Upper lobe of left lung (tissue), 4 donors: ENCODE results near the gene TSPAN1.

Experiments used
- POLR2A ChIP-seq, 4 donors: fragments of 450-650 bp; IDR thresholded peaks; one replicate each; pipeline ENCODE4 v1.5.1; 2016 to 2017; ENCODE audit warnings: antibody characterized with exemption in 4 of 4, mild to moderate bottlenecking in 2 of 4
- POLR2AphosphoS5 ChIP-seq, 2 donors: sonication (generic); formaldehyde crosslinking; IDR thresholded peaks; one replicate each; pipeline ENCODE4 v1.5.1; 2017; ENCODE audit warnings: antibody characterized with exemption in 2 of 2
- TF ChIP-seq, protein P1 (sequence below), 6 experiments: fragments of 450-650 bp in 4 of 6; fragments of 200-600 bp in 2 of 6; sonication (generic) in 2 of 6; IDR thresholded peaks; one replicate each; pipeline ENCODE4 v1.5.1; 2016 to 2019; ENCODE audit warnings: antibody characterized with exemption in 6 of 6

DNA sequence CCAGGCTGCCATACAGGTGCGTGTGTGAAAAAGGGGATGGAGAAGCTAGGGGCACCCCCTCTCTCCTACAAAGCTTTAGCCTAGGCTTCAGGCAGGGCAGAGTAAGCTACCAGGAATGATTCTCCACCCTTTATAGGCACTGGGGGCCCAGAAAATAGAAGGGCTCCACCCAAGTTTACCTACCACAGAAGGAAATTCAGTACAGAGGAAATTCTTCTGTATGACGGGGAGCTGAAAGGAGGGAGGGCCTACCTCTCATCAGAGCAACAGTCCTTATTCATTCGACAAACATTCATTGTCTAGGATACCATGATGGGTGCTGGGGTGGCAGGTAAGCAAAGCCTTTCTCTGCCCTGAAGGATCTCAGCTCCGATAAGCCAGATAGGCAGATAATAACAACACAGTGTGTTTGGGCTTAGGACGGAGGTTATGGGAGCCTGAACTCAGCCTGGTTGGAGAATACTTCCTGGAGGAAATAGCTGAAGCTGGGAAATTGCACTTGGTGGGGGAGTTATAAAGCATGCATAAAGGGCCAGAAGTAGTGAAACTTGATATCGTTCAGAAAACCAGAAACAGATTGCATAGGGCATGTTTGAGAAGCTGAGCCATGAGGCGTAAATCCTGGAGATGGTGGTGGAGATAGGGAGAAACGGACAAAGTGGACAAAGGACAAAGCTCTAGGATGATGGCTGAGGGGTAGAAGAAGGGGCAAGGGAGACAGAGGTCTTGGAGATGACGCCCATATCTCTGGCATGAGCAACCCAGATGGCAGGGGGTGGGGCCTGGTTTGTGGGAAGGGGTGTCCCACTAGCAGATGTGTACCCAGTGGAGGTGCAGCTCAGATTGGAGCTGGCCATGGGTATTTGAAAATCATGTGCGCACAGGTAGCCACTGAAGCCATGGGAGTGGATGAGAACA is 6.7 kb downstream of the TSPAN1 start:
- TF ChIP-seq POLR2AphosphoS5 (IDR thresholded peaks at IDR 0.05) (no peak), POLR2A (IDR thresholded peaks at IDR 0.05) (no peak)
- TF ChIP-seq, protein P1, sequence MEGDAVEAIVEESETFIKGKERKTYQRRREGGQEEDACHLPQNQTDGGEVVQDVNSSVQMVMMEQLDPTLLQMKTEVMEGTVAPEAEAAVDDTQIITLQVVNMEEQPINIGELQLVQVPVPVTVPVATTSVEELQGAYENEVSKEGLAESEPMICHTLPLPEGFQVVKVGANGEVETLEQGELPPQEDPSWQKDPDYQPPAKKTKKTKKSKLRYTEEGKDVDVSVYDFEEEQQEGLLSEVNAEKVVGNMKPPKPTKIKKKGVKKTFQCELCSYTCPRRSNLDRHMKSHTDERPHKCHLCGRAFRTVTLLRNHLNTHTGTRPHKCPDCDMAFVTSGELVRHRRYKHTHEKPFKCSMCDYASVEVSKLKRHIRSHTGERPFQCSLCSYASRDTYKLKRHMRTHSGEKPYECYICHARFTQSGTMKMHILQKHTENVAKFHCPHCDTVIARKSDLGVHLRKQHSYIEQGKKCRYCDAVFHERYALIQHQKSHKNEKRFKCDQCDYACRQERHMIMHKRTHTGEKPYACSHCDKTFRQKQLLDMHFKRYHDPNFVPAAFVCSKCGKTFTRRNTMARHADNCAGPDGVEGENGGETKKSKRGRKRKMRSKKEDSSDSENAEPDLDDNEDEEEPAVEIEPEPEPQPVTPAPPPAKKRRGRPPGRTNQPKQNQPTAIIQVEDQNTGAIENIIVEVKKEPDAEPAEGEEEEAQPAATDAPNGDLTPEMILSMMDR (IDR thresholded peaks at IDR 0.05), result no peak
